ENCODE results near the gene BOC. TPM values are rescaled to one million over a fixed set of nuclear protein-coding genes. Genes with fewer than 3 reads are reported as not detected.

BOC gene
- total RNA-seq, 1 donor, result 22.8 TPM

DNA sequence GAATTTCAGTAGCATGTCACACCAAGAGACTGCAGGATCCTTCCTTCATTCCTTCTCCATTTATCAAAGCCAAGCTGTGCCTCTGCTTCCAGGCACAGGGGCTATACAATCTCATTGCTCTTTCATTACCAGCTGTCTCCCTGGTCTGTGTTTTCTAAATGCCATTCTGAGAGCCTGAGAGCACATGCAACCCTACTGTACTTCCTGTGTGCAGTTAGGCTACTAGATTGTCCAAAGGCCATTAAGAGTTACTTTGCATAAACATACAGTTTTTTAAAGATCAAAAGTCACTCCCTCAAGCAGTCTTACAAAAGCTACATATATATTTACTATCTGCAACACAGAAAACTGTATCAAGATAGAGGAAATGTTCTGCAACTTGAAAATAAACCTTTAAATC, 119.8 kb downstream of the BOC start:
- H4K20me1 ChIP-seq (ENCODE audit: insufficient read depth, low read length), result no peaks in the 10 kb centered on the region
- H3K4me2 ChIP-seq (ENCODE audit: insufficient read depth, low read length), result no peak overlapping the region
- H3K27ac ChIP-seq (ENCODE audit: low read depth, low read length), result no peak overlapping the region
- H3K79me2 ChIP-seq (ENCODE audit: insufficient read depth, low read length), result no peaks in the 10 kb centered on the region
- TF ChIP-seq, protein P1, sequence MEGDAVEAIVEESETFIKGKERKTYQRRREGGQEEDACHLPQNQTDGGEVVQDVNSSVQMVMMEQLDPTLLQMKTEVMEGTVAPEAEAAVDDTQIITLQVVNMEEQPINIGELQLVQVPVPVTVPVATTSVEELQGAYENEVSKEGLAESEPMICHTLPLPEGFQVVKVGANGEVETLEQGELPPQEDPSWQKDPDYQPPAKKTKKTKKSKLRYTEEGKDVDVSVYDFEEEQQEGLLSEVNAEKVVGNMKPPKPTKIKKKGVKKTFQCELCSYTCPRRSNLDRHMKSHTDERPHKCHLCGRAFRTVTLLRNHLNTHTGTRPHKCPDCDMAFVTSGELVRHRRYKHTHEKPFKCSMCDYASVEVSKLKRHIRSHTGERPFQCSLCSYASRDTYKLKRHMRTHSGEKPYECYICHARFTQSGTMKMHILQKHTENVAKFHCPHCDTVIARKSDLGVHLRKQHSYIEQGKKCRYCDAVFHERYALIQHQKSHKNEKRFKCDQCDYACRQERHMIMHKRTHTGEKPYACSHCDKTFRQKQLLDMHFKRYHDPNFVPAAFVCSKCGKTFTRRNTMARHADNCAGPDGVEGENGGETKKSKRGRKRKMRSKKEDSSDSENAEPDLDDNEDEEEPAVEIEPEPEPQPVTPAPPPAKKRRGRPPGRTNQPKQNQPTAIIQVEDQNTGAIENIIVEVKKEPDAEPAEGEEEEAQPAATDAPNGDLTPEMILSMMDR (IDR thresholded peaks at IDR 0.05; ENCODE audit: extremely low read depth, low read depth, low read length), result no peak
- H3K4me3 ChIP-seq (ENCODE audit: insufficient read depth, low read length), result no peak overlapping the region
- DNase-seq (ENCODE audit: insufficient read length, low spot score, missing footprints), result no peak
- no peaks in the 10 kb centered on the region for H3K4me1 ChIP-seq (ENCODE audit: insufficient read depth, low read length)
- H3K9me3 ChIP-seq (ENCODE audit: low read depth, low read length), result no peaks in the 10 kb centered on the region
- no peak overlapping the region for H2AFZ ChIP-seq (ENCODE audit: low read length)
- no peaks in the 10 kb centered on the region for H3K27me3 ChIP-seq (ENCODE audit: insufficient read depth, low read length)
- H3K36me3 ChIP-seq (ENCODE audit: insufficient read depth, low read length), result no peaks in the 10 kb centered on the region

Other genes starting within 250 kb of the BOC start
- gene CD200R1, start 236.5 kb upstream of the BOC start, total RNA-seq, result under 0.01 and 0.29 TPM in 2 replicates
- 41.3 and 54.6 TPM in 2 replicates for gene GTPBP8, start 220.6 kb upstream of the BOC start, total RNA-seq
- gene CFAP44, start 229.9 kb downstream of the BOC start, total RNA-seq, result 5.6 and 5.8 TPM in 2 replicates

All from osteoblast (primary cell).